T-helper 1 cell treated with Interleukin-12 subunit alpha and Interleukin-12 subunit beta and Interleukin-4 antibody, amounts not matched to agents 30 μg/mL and 1 μg/mL, for 36 hours (primary cell): ENCODE data around the gene RIPK3.

ENCODE experiments used
- H3K27ac Mint-ChIP-seq: one replicate; pipeline ENCODE4 v1.8.0; 2021; ENCODE audit warnings: mild to moderate bottlenecking, mixed read lengths
- H3K27me3 Mint-ChIP-seq: one replicate; pipeline ENCODE4 v1.8.0; 2021; ENCODE audit warnings: low read depth, mixed read lengths
- H3K36me3 Mint-ChIP-seq: one replicate; pipeline ENCODE4 v1.8.0; 2021; ENCODE audit warnings: low read depth, mixed read lengths
- H3K4me1 Mint-ChIP-seq: one replicate; pipeline ENCODE4 v1.8.0; 2021; ENCODE audit warnings: low read depth, mixed read lengths
- H3K4me3 Mint-ChIP-seq: one replicate; pipeline ENCODE4 v1.8.0; 2021; ENCODE audit warnings: mild to moderate bottlenecking, moderate library complexity, mixed read lengths
- H3K9me3 Mint-ChIP-seq: one replicate; pipeline ENCODE4 v1.8.0; 2021; ENCODE audit warnings: mixed read lengths

RIPK3 gene

GRCh38 chr14:24312736-24313507, 26.9 kb downstream of the RIPK3 start:
- Mint-ChIP-seq H3K4me1 (peaks cover 67% of the 10 kb centered on the region), H3K4me3 (peak overlapping the region; percentile 79), H3K27ac (peak overlapping the region; percentile 92), H3K27me3 (no peaks in the 10 kb centered on the region), H3K9me3 (no peaks in the 10 kb centered on the region), H3K36me3 (peaks cover 34% of the 10 kb centered on the region)

- H3K36me3 Mint-ChIP-seq = peaks cover 33% of the 10 kb centered on the region
- peak overlapping the region; percentile 76 for H3K27ac Mint-ChIP-seq
- H3K4me1 Mint-ChIP-seq = peaks cover 65% of the 10 kb centered on the region
- H3K4me3 Mint-ChIP-seq = peak overlapping the region; percentile 79
- H3K9me3 Mint-ChIP-seq = no peaks in the 10 kb centered on the region
- no peaks in the 10 kb centered on the region for H3K27me3 Mint-ChIP-seq
These were observed 27.8 kb downstream of the RIPK3 start for GRCh38 chr14:24311837-24312615.

GRCh38 chr14:24310646-24311604, 28.9 kb downstream of the RIPK3 start, which contains the start of gene LTB4R:
Gene LTB4R, plus strand, starts transcription at chr14:24311502. Its CDS starts 4,150 bp downstream, at chr14:24315652.
- H3K4me1 Mint-ChIP-seq = peaks cover 65% of the 10 kb centered on the region
- H3K36me3 Mint-ChIP-seq = peaks cover 43% of the 10 kb centered on the region
- no peaks in the 10 kb centered on the region for H3K9me3 Mint-ChIP-seq

GRCh38 chr14:24310265-24310645, 29.5 kb downstream of the RIPK3 start:
- no peaks in the 10 kb centered on the region for H3K9me3 Mint-ChIP-seq
- no peaks in the 10 kb centered on the region for H3K27me3 Mint-ChIP-seq
- H3K4me3 Mint-ChIP-seq = peak overlapping the region; percentile 82
- H3K4me1 Mint-ChIP-seq = peaks cover 60% of the 10 kb centered on the region
- peak overlapping the region; percentile 89 for H3K27ac Mint-ChIP-seq
- peaks cover 42% of the 10 kb centered on the region for H3K36me3 Mint-ChIP-seq

More at GRCh38 chr14:24310646-24311604, 28.9 kb downstream of the RIPK3 start, which contains the start of gene LTB4R:
- H3K27ac Mint-ChIP-seq = peak within 1 kb of the TSS; percentile 89
- no peaks in the 10 kb centered on the region for H3K27me3 Mint-ChIP-seq
- H3K4me3 Mint-ChIP-seq = peak within 1 kb of the TSS; percentile 82

GRCh38 chr14:24309538-24310264, 30.1 kb downstream of the RIPK3 start, which contains the start of gene LTB4R2:
Gene LTB4R2, plus strand, starts transcription at chr14:24310140. Its CDS starts 525 bp downstream, at chr14:24310665.
- Mint-ChIP-seq H3K4me1 (peaks cover 54% of the 10 kb centered on the region), H3K9me3 (no peaks in the 10 kb centered on the region), H3K27ac (peak within 1 kb of the TSS; percentile 89)

GRCh38 chr14:24308342-24309124, 31.3 kb downstream of the RIPK3 start:
- H3K27me3 Mint-ChIP-seq = no peaks in the 10 kb centered on the region
- peak overlapping the region; percentile 34 for H3K27ac Mint-ChIP-seq
- H3K9me3 Mint-ChIP-seq = no peaks in the 10 kb centered on the region
- H3K36me3 Mint-ChIP-seq = peaks cover 49% of the 10 kb centered on the region
- peaks cover 43% of the 10 kb centered on the region for H3K4me1 Mint-ChIP-seq
- peak overlapping the region; percentile 13 for H3K4me3 Mint-ChIP-seq

More at GRCh38 chr14:24309538-24310264, 30.1 kb downstream of the RIPK3 start, which contains the start of gene LTB4R2:
- Mint-ChIP-seq H3K4me3 (peak within 1 kb of the TSS; percentile 82), H3K27me3 (no peaks in the 10 kb centered on the region), H3K36me3 (peaks cover 47% of the 10 kb centered on the region)

GRCh38 chr14:24307575-24308341, 32.0 kb downstream of the RIPK3 start, which contains the start of gene CIDEB:
Gene CIDEB, minus strand, starts transcription at chr14:24307977. Its CDS starts 119 bp downstream, at chr14:24307858.
- H3K4me1 Mint-ChIP-seq = peaks cover 36% of the 10 kb centered on the region
- no peaks in the 10 kb centered on the region for H3K9me3 Mint-ChIP-seq
- H3K27ac Mint-ChIP-seq = peak within 1 kb of the TSS; percentile 34
- H3K36me3 Mint-ChIP-seq = peaks cover 54% of the 10 kb centered on the region
- no peaks in the 10 kb centered on the region for H3K27me3 Mint-ChIP-seq
- H3K4me3 Mint-ChIP-seq = peak within 1 kb of the TSS; percentile 13

GRCh38 chr14:24307156-24307574, 32.6 kb downstream of the RIPK3 start:
- Mint-ChIP-seq H3K9me3 (no peaks in the 10 kb centered on the region), H3K27me3 (no peaks in the 10 kb centered on the region), H3K27ac (no peak overlapping the region), H3K4me3 (no peak overlapping the region), H3K4me1 (peaks cover 30% of the 10 kb centered on the region), H3K36me3 (peaks cover 53% of the 10 kb centered on the region)

GRCh38 chr14:24304019-24304387, 35.8 kb downstream of the RIPK3 start:
- H3K27ac Mint-ChIP-seq = no peak overlapping the region
- H3K4me3 Mint-ChIP-seq = no peak overlapping the region
- H3K36me3 Mint-ChIP-seq = peaks cover 44% of the 10 kb centered on the region
- H3K9me3 Mint-ChIP-seq = no peaks in the 10 kb centered on the region
- peaks cover 24% of the 10 kb centered on the region for H3K4me1 Mint-ChIP-seq
- H3K27me3 Mint-ChIP-seq = no peaks in the 10 kb centered on the region

- peak overlapping the region; percentile 91 for H3K4me3 Mint-ChIP-seq
- no peaks in the 10 kb centered on the region for H3K27me3 Mint-ChIP-seq
- H3K36me3 Mint-ChIP-seq = peaks cover 32% of the 10 kb centered on the region
- H3K27ac Mint-ChIP-seq = peak overlapping the region; percentile 89
- H3K4me1 Mint-ChIP-seq = peaks cover 32% of the 10 kb centered on the region
- no peaks in the 10 kb centered on the region for H3K9me3 Mint-ChIP-seq
These were observed 39.3 kb downstream of the RIPK3 start for GRCh38 chr14:24300326-24300980.

GRCh38 chr14:24299255-24300191, 40.3 kb downstream of the RIPK3 start, which contains the start of the genes DHRS1 and NOP9:
Gene DHRS1, minus strand, starts transcription at chr14:24299780. Its CDS starts 674 bp downstream, at chr14:24299106.
Gene NOP9, plus strand, starts transcription at chr14:24299850. Its CDS starts 105 bp downstream, at chr14:24299955.
- Mint-ChIP-seq H3K4me1 (peaks cover 32% of the 10 kb centered on the region), H3K27me3 (no peaks in the 10 kb centered on the region), H3K4me3 (peak within 1 kb of the TSS; percentile 91), H3K9me3 (no peaks in the 10 kb centered on the region), H3K27ac (peak within 1 kb of the TSS; percentile 89), H3K36me3 (peaks cover 24% of the 10 kb centered on the region)
